Measurements from ENCODE around the gene C14orf180. TPM values are rescaled to one million over a fixed set of nuclear protein-coding genes. Genes with fewer than 3 reads are reported as not detected.

Gene C14orf180
- total RNA-seq, 3 donors from 2014 or later (not counting 1 experiment from before 2014, with no cell fraction given): not detected

- H3K4me3 Mint-ChIP-seq: no peak overlapping the region
- intact Hi-C loops (cut with micrococcal nuclease): no loop called here
- H3K4me1 Mint-ChIP-seq: peaks cover 0 to 18% of the 10 kb centered on the region in 2 donors
- ATAC-seq (no peak), DNase-seq (no peak)
- Histone ChIP-seq H3K4me3 (ENCODE audit: low read length) (no peak overlapping the region), H3K27ac (ENCODE audit: low read length) (no peak overlapping the region), H3K9me3 (ENCODE audit: control insufficient read depth, insufficient read depth, low read length) (no peaks in the 10 kb centered on the region), H3K27me3 (ENCODE audit: control insufficient read depth, insufficient read depth, low read length) (peaks cover 7% of the 10 kb centered on the region), H3K36me3 (ENCODE audit: control insufficient read depth, insufficient read depth, low read length) (no peaks in the 10 kb centered on the region), H3K4me1 (ENCODE audit: control insufficient read depth, insufficient read depth, low read length) (no peaks in the 10 kb centered on the region)
- peaks cover 38 to 58% of the 10 kb centered on the region in 2 donors for H3K27me3 Mint-ChIP-seq (ENCODE audit: low read depth in 2 of 2)
- H3K36me3 Mint-ChIP-seq: no peaks in the 10 kb centered on the region
- H3K9me3 Mint-ChIP-seq: no peaks in the 10 kb centered on the region
- 82% methylated on average over 6 of the region's 7 CpGs for WGBS (ENCODE audit: insufficient coverage)
- TF ChIP-seq, protein P1, sequence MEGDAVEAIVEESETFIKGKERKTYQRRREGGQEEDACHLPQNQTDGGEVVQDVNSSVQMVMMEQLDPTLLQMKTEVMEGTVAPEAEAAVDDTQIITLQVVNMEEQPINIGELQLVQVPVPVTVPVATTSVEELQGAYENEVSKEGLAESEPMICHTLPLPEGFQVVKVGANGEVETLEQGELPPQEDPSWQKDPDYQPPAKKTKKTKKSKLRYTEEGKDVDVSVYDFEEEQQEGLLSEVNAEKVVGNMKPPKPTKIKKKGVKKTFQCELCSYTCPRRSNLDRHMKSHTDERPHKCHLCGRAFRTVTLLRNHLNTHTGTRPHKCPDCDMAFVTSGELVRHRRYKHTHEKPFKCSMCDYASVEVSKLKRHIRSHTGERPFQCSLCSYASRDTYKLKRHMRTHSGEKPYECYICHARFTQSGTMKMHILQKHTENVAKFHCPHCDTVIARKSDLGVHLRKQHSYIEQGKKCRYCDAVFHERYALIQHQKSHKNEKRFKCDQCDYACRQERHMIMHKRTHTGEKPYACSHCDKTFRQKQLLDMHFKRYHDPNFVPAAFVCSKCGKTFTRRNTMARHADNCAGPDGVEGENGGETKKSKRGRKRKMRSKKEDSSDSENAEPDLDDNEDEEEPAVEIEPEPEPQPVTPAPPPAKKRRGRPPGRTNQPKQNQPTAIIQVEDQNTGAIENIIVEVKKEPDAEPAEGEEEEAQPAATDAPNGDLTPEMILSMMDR (IDR thresholded peaks at IDR 0.05): no peak
- no peak overlapping the region for H3K27ac Mint-ChIP-seq
Observed at GRCh38 chr14:104602933-104603325, 23.4 kb downstream of the C14orf180 start.

DNA sequence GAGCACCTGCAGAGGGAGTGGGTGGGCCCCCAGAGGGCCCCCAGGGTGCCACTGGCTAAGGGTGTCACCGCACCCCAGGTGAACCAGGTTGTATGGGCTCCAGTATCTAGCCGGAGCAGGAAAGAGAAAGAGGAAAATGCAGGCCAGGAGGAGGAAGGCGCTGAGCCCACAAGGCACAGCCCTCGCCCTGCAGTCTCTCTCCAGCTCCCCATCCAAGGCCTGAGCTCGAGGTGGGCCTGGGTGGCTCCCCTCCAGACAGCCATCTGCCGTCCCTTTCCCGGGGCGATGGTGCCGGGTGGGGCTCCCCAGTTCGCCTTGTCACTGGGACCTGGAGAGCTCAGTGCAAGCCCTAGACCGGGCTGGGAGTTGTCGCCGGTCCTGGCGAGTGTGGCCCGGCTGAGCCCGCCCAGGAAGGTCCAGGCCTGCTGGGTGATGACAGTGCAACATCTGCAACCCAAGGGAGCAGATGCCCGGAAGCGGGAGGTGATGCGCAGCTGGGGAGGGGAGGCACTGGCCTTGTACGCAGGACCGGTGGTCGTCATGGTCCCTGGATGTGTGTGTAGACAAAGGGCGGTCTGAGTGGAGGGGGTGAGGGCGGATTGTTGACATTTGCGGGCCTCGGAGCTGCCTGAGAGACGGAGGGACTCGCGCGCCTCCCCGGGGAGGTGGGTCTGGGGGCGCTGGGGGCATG lies 24.3 kb downstream of the C14orf180 start:
- WGBS (ENCODE audit: insufficient coverage): 42% methylated on average over 32 of the region's 32 CpGs
- ATAC-seq (no peak), DNase-seq (no peak)
- Histone ChIP-seq H3K4me1 (ENCODE audit: control insufficient read depth, insufficient read depth, low read length) (no peaks in the 10 kb centered on the region), H3K36me3 (ENCODE audit: control insufficient read depth, insufficient read depth, low read length) (no peaks in the 10 kb centered on the region), H3K27ac (ENCODE audit: low read length) (no peak overlapping the region), H3K9me3 (ENCODE audit: control insufficient read depth, insufficient read depth, low read length) (no peaks in the 10 kb centered on the region), H3K27me3 (ENCODE audit: control insufficient read depth, insufficient read depth, low read length) (peaks cover 7% of the 10 kb centered on the region), H3K4me3 (ENCODE audit: low read length) (no peak overlapping the region)
- H3K9me3 Mint-ChIP-seq: no peaks in the 10 kb centered on the region
- TF ChIP-seq, protein P1 (IDR thresholded peaks at IDR 0.05): no peak
- H3K4me1 Mint-ChIP-seq: peaks cover 0 to 18% of the 10 kb centered on the region in 2 donors
- H3K4me3 Mint-ChIP-seq: no peak overlapping the region
- H3K27me3 Mint-ChIP-seq (ENCODE audit: low read depth in 2 of 2): peaks cover 40 to 67% of the 10 kb centered on the region in 2 donors
- no peaks in the 10 kb centered on the region for H3K36me3 Mint-ChIP-seq
- H3K27ac Mint-ChIP-seq: no peak overlapping the region
- intact Hi-C loops (cut with micrococcal nuclease): no loop called here

DNA sequence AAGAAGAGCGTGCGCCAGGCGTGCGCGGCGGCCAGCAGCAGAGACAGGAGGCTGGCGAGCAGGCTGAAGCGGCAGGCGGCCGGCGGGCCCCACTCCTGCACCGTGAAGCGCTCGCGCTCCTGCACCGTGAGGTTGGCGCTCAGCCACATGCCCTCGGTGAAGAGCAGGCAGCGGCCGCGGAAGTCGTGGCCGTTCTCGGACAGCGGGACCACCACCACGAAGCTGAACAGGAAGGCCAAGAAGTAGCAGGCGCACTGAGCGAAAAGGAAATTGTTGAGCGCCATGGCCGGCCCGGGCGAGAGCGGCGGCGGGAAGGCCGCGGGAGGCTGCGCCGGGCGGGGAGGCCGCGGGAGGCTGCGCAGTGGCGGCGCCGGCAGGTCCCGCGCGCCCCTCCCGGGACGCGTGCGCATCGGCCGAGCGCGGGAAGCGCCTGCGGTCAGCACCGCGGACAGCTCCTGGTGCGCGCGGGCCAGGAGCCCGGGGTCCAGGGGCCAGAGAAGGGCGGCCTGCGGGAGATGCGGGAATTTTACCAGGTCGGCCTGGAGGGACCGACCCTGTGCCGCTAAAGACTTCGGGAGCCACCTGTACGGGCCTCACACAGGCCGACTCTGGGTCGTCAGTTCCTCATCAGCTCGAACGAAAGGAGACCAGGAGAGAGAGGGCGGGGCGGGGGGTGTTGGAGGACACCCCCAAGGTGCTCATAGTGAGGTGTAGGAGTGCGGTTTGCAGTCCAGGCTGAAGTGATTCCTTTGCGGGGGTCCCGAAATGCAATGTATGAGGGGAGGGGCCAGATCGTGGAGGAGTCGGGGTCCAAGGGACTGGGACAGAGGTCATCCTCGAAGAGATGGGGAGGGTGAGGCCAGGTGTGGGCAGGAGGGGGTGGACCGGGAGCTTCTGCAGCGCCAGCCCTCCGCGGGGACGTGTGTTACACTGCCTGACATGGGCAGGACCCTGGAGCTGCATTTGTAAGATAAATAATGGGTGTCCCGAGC lies 25.2 kb downstream of the C14orf180 start, which contains the start of gene TMEM179:
TMEM179 (minus strand) TSS at position 315 of the 992 bp plus-strand sequence; CDS start at position 284, 31 bp downstream.
- H3K4me1 Mint-ChIP-seq: peaks cover 0 to 17% of the 10 kb centered on the region in 2 donors
- no peaks in the 10 kb centered on the region for H3K36me3 ChIP-seq (ENCODE audit: control insufficient read depth, insufficient read depth, low read length)
- ATAC-seq (no peak), DNase-seq (no peak)
- H3K27me3 ChIP-seq (ENCODE audit: control insufficient read depth, insufficient read depth, low read length): peaks cover 7% of the 10 kb centered on the region
- no peaks in the 10 kb centered on the region for H3K4me1 ChIP-seq (ENCODE audit: control insufficient read depth, insufficient read depth, low read length)
- no peak within 1 kb of the TSS for H3K4me3 ChIP-seq (ENCODE audit: low read length)
- intact Hi-C loops (cut with micrococcal nuclease): no loop called here
- WGBS (ENCODE audit: insufficient coverage): 10% methylated on average over 91 of the region's 91 CpGs
- no peaks in the 10 kb centered on the region for H3K9me3 ChIP-seq (ENCODE audit: control insufficient read depth, insufficient read depth, low read length)
- H3K27me3 Mint-ChIP-seq (ENCODE audit: low read depth in 2 of 2): peaks cover 47 to 71% of the 10 kb centered on the region in 2 donors
- TF ChIP-seq, protein P1 (IDR thresholded peaks at IDR 0.05): no peak
- no peak within 1 kb of the TSS for H3K27ac Mint-ChIP-seq
- no peak within 1 kb of the TSS for H3K27ac ChIP-seq (ENCODE audit: low read length)
- no peaks in the 10 kb centered on the region for H3K36me3 Mint-ChIP-seq
- H3K9me3 Mint-ChIP-seq: no peaks in the 10 kb centered on the region
- no peak within 1 kb of the TSS for H3K4me3 Mint-ChIP-seq
